ENCODE data around the gene AUP1. TPM values are rescaled to one million over a fixed set of nuclear protein-coding genes. Genes with fewer than 3 reads are reported as not detected.

The AUP1 gene
- total and polyA plus RNA-seq, 10 of the 15 experiments (the other 5 are each of a cell fraction or from before 2014, with no cell fraction given), result 39.1 to 215 (median 138) TPM

DNA sequence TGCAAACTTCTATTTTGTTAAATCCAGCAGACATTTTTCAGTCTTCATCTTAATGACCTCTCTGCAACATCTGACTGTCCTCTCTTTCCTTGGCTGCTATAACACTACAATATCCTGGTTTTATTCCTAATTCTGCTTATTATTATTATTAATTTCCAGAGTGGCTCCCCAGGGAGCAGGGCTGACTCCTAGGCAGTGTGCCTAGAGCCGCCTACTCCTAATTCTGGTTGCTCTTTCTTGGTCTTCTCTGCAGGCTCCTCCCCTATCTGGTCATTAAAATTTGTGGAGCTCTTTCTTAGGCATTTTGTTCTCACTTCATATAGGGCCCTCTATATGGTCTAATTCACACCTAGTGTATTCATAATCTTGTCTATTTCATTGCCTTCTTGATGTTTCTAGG, 13.5 kb upstream of the AUP1 start:
- Histone ChIP-seq H3K9me3 (replicated peaks; ENCODE audit: control insufficient read depth, insufficient read depth, low read length) (no peaks in the 10 kb centered on the region), H3K27ac (ENCODE audit: control insufficient read depth, insufficient read depth) (no peak overlapping the region), H3K4me1 (ENCODE audit: control insufficient read depth, insufficient read depth, low read length) (peaks cover 23% of the 10 kb centered on the region), H3K9ac (ENCODE audit: control insufficient read depth, insufficient read depth, low read length) (no peak overlapping the region), H3K4me3 (no peak overlapping the region), H3K4me2 (ENCODE audit: control insufficient read depth, insufficient read depth) (no peak overlapping the region), H4K20me1 (ENCODE audit: control insufficient read depth, insufficient read depth) (no peaks in the 10 kb centered on the region), H3K36me3 (ENCODE audit: control insufficient read depth in 2 of 2, insufficient read depth in 2 of 2, low read length in 1 of 2) (no peaks in the 10 kb centered on the region; a peak in 3 of 4 replicates), H3K79me2 (ENCODE audit: control insufficient read depth, insufficient read depth, low read length) (peaks cover 12% of the 10 kb centered on the region), H2AFZ (ENCODE audit: control insufficient read depth, low read depth, low read length) (no peak overlapping the region), H3K27me3 (replicated peaks in 1 of 2; ENCODE audit: control insufficient read depth in 2 of 2, insufficient read depth in 2 of 2, low read length in 1 of 2) (no peaks in the 10 kb centered on the region)
- DNase-seq (ENCODE audit: low read depth, low spot score), result no peak
- ChIA-PET CTCF (interaction anchor here (1.3 to 14.3 kb wide), 4 partner anchors 13 to 61 kb away, joined by 3 to 96 read pairs (median 20); partner anchors contain the start of genes AUP1, CCDC142, DQX1 and HTRA2), RAD21 (ENCODE audit: unreplicated experiment) (interaction anchor here (0.7 to 1.8 kb wide), 4 partner anchors 29 to 607 kb away, joined by 3 to 4 read pairs (median 4); partner anchors contain the start of gene PCGF1), POLR2A (interaction anchor here (1.0 to 1.1 kb wide), 2 partner anchors 30 to 37 kb away, joined by 3 read pairs; no protein-coding TSS in a partner anchor), SMC1A (ENCODE audit: uncharacterized antibody, unreplicated experiment) (interaction anchor here (1.1 to 5.3 kb wide), 2 partner anchors 12 to 43 kb away, joined by 5 to 60 read pairs; no protein-coding TSS in a partner anchor)
- intact Hi-C loops (cut with micrococcal nuclease; ENCODE audit: unreplicated experiment) (no loop called here), in situ Hi-C loops (cut with MboI) (no loop called here)
- WGBS (ENCODE audit: insufficient coverage, insufficient replicate concordance, low lambda C conversion rate, missing lambda C conversion rate), result 96% methylated on average over 1 of the region's 1 CpG
- no TSS peak for BruUV-seq (replicated peaks)
- TF ChIP-seq MYC (IDR thresholded peaks at IDR 0.05; ENCODE audit: insufficient read depth, insufficient read length, insufficient replicate concordance, low read length, severe bottlenecking), result no peak
- TF ChIP-seq, protein P1, sequence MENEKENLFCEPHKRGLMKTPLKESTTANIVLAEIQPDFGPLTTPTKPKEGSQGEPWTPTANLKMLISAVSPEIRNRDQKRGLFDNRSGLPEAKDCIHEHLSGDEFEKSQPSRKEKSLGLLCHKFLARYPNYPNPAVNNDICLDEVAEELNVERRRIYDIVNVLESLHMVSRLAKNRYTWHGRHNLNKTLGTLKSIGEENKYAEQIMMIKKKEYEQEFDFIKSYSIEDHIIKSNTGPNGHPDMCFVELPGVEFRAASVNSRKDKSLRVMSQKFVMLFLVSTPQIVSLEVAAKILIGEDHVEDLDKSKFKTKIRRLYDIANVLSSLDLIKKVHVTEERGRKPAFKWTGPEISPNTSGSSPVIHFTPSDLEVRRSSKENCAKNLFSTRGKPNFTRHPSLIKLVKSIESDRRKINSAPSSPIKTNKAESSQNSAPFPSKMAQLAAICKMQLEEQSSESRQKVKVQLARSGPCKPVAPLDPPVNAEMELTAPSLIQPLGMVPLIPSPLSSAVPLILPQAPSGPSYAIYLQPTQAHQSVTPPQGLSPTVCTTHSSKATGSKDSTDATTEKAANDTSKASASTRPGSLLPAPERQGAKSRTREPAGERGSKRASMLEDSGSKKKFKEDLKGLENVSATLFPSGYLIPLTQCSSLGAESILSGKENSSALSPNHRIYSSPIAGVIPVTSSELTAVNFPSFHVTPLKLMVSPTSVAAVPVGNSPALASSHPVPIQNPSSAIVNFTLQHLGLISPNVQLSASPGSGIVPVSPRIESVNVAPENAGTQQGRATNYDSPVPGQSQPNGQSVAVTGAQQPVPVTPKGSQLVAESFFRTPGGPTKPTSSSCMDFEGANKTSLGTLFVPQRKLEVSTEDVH (IDR thresholded peaks at IDR 0.05; ENCODE audit: low read depth, partially characterized antibody), result no peak
- TF ChIP-seq LARP7 (IDR thresholded peaks at IDR 0.05), result no peak
- TF ChIP-seq, protein P2, sequence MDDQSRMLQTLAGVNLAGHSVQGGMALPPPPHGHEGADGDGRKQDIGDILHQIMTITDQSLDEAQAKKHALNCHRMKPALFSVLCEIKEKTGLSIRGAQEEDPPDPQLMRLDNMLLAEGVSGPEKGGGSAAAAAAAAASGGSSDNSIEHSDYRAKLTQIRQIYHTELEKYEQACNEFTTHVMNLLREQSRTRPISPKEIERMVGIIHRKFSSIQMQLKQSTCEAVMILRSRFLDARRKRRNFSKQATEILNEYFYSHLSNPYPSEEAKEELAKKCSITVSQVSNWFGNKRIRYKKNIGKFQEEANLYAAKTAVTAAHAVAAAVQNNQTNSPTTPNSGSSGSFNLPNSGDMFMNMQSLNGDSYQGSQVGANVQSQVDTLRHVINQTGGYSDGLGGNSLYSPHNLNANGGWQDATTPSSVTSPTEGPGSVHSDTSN (IDR thresholded peaks at IDR 0.05; ENCODE audit: insufficient replicate concordance, low read depth, low read length), result no peak
- TF ChIP-seq GABPA (IDR thresholded peaks at IDR 0.05; ENCODE audit: low read depth), result no peak
- TF ChIP-seq RELA (IDR thresholded peaks at IDR 0.05; ENCODE audit: borderline replicate concordance, partially characterized antibody), result no peak
- TF ChIP-seq, protein P3, sequence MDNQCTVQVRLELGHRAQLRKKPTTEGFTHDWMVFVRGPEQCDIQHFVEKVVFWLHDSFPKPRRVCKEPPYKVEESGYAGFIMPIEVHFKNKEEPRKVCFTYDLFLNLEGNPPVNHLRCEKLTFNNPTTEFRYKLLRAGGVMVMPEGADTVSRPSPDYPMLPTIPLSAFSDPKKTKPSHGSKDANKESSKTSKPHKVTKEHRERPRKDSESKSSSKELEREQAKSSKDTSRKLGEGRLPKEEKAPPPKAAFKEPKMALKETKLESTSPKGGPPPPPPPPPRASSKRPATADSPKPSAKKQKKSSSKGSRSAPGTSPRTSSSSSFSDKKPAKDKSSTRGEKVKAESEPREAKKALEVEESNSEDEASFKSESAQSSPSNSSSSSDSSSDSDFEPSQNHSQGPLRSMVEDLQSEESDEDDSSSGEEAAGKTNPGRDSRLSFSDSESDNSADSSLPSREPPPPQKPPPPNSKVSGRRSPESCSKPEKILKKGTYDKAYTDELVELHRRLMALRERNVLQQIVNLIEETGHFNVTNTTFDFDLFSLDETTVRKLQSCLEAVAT (IDR thresholded peaks at IDR 0.05), result no peak
- no peak for TF ChIP-seq NFXL1 (IDR thresholded peaks at IDR 0.05; ENCODE audit: borderline replicate concordance)
- TF ChIP-seq SMAD5 (IDR thresholded peaks at IDR 0.05; ENCODE audit: low read depth), result no peak
- TF ChIP-seq POU2F2 (IDR thresholded peaks at IDR 0.05; ENCODE audit: borderline replicate concordance, low read depth, low read length), result no peak
- no peak for FAIRE-seq
- ATAC-seq, result no peak

All from GM12878 (cell line).